HG02870 (cell line): Measurements from ENCODE around the gene CRACR2B.

Experiments used
- ATAC-seq: cut with Tn5 transposase; IDR thresholded peaks from one replicate; pipeline ENCODE4 v1.9.1; 2021; ENCODE audit warnings: mild to moderate bottlenecking, moderate library complexity; ENCODE audit not compliant: unreplicated experiment

The CRACR2B gene

DNA sequence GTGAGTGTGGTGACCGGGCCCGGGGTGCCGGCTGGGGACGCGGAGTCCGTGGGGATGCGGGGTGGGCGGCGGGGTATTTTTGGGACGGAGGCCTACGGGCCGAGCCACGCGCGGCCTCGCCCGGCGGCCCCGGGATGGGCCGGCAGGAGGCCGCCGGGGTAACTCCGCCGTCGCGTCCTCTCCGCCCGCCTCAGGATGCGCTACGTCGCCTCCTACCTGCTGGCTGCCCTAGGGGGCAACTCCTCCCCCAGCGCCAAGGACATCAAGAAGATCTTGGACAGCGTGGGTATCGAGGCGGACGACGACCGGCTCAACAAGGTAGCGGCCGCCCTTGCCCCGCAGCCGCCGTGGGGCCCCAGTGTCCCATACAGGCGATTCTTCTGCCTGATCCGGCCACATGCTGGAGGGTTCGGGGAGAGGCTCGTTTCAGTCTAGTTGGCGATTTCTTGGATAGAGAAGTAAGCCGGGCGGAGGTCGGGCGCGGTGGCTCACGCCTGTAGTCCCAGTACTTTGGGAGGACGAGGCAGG lies 17.6 kb upstream of the CRACR2B start:
- ATAC-seq = no peak

GRCh38 chr11:811446-812245 lies 16.1 kb upstream of the CRACR2B start:
- ATAC-seq = no peak

GRCh38 chr11:812390-812789 lies 15.3 kb upstream of the CRACR2B start:
- ATAC-seq = no peak

- no peak for ATAC-seq
These were observed 14.7 kb upstream of the CRACR2B start for GRCh38 chr11:813072-813455.

DNA sequence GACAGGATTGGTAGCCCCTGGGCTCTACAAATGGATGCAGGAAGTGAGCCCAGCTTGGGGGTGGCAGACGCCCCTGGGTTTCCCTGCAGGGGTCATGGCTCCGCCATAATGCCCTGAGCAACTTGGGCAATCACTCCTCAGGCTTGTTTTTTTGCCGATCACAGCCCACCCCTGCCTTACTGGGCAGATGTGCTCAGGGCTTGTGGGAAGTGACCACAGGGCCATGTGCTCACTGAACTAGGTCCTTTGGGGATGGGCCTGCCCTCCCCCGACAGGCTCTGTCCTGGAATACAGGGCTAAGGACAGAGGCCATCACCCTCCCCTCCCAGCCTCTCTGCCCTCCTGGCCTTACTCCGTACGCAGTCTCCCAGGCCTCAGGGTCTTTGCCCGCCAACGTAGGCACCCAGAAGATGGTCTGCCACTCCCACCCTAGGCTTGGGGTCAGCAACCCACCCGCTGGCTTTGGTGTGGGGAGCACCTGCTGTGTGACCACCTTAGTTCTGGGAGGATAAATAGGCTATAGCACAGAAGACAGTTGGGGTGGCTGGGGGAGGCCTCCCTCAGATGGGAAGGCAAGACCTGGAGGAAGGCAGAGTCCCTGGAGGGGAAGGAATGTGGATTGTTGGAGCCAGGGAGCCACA lies 14.1 kb upstream of the CRACR2B start:
- ATAC-seq = no peak

GRCh38 chr11:815675-816432 lies 11.9 kb upstream of the CRACR2B start:
- ATAC-seq = no peak

DNA sequence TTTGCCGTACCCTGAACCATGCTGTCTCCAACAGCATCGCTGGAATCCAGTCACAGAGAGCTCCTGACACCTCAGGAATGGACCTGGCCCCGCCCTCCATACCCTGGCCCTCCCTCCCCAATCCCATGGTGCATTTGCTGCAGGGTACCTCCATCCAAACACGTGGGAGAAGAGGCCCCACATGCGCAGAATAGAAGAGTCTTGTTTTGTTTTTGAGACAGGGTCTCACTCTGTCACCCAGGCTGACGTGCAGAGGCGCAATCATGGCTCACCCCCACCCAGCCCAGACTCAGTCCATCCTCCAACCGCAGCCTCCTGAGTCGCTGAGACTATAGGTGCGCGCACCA lies 11.3 kb upstream of the CRACR2B start:
- no peak for ATAC-seq

DNA sequence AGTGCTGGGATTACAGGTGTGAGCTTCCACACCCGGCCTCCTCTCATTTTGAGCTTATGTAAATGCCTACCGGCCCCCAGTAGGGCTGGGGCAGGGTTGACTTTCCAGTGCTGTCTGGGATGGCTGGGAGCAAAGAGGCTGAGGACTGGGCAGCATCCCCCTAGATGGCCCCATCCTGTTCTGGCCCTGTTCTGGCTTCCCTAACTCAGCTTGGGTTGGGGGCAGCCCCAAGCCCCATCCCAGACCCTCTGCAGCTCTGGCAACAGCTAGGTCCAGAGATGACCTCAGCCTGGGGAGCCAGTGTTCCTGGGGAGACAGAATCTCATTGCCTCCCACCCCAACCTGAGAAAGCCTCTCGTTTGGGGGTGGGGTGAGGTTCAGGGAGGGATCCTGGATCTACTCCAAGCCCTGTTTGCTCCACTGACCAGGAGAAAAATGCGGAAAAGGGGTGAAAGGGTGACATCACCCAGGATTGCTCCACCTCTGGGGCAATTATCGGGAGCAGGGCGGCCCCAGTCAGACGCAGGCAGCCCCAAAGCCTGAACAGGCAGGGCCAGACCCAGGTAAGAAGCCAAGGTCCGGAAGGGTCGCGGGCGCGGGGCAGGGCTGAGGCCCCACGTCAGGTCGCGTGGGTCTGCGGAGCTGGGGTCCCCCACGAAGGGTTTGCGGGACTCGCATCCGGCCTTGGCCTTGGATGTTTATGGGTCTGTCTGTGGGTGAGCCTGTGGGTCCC lies 9.2 kb upstream of the CRACR2B start, which contains the start of gene PNPLA2:
Gene PNPLA2 (plus strand): TSS at position 519 of the 733 bp plus-strand sequence. CDS start 805 bp downstream, outside the sequence.
- no peak for ATAC-seq

GRCh38 chr11:819129-819931 lies 8.4 kb upstream of the CRACR2B start:
- ATAC-seq = peak; percentile 64

GRCh38 chr11:819943-820649 lies 7.6 kb upstream of the CRACR2B start:
- peak; percentile 54 for ATAC-seq

DNA sequence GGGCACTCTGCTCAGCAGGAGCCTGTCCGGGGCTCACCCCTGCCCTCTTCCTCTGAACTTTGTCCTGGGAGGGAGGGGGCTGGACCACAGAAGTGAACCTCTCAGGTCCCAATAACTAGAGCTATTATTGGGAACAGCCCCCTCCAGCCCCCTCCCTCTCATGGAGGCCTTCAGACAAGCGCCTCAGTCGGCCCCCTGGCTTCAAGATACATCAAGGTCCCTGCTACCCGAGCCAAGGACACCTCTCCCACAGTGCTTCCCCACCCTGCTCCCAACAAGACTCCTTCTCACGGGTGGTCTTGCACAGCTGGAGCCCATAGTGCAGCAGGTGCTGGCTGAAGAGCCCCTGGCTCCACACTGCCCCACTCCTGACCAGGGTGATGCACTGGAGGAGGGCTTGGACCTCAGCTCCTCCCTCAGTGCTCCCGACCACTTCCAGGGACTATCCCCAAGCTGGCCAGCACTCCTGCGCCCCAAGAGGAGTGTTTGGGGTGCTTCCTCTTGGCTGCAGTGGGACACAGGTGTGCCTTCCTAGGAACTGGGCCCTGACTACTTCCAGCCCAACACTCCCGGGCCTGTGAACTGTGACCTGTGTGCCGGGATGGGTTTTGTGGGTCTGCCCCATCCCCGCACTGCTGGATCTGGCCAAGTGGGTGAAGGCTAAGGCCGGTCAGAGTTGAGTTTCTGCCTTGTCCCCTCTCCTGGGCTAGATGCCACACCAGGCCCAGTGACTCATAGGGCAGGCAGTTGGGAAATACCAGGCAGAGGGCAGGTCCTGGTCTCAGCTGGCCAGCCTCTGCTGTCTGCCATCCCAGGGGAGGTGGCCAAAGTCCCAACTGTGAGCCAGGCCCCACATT lies 6.8 kb upstream of the CRACR2B start:
- no peak for ATAC-seq

DNA sequence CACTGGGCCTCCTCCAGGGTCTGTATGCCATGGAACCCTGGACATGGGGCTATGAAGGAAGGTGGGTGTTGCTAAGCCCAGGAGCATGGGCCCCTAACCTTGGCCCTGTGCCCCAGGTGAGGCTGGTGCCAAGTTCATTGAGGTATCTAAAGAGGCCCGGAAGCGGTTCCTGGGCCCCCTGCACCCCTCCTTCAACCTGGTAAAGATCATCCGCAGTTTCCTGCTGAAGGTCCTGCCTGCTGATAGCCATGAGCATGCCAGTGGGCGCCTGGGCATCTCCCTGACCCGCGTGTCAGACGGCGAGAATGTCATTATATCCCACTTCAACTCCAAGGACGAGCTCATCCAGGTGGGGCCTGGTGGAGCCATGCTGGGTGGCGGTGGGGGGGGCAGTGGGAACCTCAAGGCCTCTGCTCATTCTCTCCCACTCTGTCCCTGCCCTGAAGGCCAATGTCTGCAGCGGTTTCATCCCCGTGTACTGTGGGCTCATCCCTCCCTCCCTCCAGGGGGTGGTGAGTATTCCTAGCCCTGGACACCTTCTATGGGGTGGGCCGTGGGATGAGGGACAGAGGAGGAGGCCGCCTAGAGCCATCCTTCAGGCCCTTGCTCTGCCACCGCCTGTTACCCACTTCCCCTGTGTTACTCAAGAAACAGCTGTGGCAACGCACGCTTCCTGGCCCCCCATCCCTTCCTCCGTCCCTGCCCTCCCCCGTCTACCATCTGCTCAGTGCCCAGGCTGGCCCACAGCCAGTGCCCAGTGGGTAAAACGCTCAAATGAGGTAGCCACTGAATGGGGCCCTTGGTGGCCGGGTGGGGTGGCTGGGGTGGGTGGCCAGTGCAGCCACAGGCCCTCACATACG lies 6.0 kb upstream of the CRACR2B start:
- no peak for ATAC-seq

DNA sequence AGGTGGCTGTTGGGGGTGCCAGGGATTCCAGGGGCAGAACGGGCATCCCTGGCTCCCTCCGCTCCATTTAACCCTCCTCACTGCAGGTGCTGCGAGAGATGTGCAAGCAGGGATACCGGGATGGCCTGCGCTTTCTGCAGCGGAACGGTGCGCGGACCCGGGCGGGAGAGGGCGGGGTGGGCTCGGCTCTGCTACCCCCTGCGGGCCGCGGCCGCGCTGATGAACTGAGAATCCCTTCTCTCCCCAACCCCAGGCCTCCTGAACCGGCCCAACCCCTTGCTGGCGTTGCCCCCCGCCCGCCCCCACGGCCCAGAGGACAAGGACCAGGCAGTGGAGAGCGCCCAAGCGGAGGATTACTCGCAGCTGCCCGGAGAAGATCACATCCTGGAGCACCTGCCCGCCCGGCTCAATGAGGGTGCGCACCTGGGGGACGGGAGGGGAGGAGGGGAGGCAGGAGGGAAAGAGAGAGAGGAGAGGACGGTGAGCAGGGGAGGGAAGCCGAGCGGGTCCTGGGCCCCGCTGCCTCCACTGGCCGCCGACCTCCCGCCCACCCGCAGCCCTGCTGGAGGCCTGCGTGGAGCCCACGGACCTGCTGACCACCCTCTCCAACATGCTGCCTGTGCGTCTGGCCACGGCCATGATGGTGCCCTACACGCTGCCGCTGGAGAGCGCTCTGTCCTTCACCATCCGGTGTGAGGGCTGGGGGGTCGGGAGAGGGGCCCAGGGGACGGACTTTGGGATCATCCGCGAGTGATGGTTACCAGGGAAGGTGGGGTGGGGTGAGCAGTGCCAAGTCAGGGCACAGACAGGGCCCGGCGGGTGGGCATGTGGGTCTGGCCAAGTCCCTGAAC lies 4.1 kb upstream of the CRACR2B start:
- ATAC-seq = no peak

GRCh38 chr11:824292-824880 lies 3.3 kb upstream of the CRACR2B start:
- no peak for ATAC-seq

DNA sequence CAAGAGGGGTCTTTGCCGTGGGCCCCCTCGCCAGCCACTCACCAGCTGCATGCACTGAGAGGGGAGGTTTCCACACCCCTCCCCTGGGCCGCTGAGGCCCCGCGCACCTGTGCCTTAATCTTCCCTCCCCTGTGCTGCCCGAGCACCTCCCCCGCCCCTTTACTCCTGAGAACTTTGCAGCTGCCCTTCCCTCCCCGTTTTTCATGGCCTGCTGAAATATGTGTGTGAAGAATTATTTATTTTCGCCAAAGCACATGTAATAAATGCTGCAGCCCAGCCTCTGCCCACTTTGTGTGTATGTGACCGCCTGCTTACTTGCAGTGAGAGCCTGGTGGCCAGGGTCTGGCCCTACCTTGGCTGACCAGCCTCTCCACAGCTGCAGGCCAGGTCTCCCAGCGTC lies 2.8 kb upstream of the CRACR2B start:
- no peak for ATAC-seq
